ENCODE results near the gene SNRPD1.

GRCh38 chr18:21656402-21656801 is 44.3 kb downstream of the SNRPD1 start:
- no peak for TF ChIP-seq POLR2A (IDR thresholded peaks at IDR 0.05)
- no peak for TF ChIP-seq POLR2AphosphoS5 (IDR thresholded peaks at IDR 0.05)
- no peak for TF ChIP-seq CTCF (IDR thresholded peaks at IDR 0.05)
